GM18519 (cell line): ENCODE results near the gene RAB44.

Experiments used
- ATAC-seq: cut with Tn5 transposase; IDR thresholded peaks from one replicate; pipeline ENCODE4 v1.9.1; 2021; ENCODE audit warnings: mild to moderate bottlenecking, moderate library complexity; ENCODE audit not compliant: unreplicated experiment, low FRiP score

RAB44 gene

GRCh38 chr6:36728289-36729160 lies 30.9 kb downstream of the RAB44 start:
- ATAC-seq: no peak

- no peak for ATAC-seq
Observed at GRCh38 chr6:36729161-36729524, 31.5 kb downstream of the RAB44 start.

- ATAC-seq: no peak
Observed at GRCh38 chr6:36730424-36731380, 33.1 kb downstream of the RAB44 start.

GRCh38 chr6:36731622-36732310 lies 34.1 kb downstream of the RAB44 start:
- no peak for ATAC-seq

- no peak for ATAC-seq
Observed at GRCh38 chr6:36733300-36733699, 35.7 kb downstream of the RAB44 start.

- ATAC-seq: no peak
Observed at GRCh38 chr6:36734486-36735060, 36.9 kb downstream of the RAB44 start.

- no peak for ATAC-seq
Observed at GRCh38 chr6:36735110-36736071, 37.8 kb downstream of the RAB44 start.

GRCh38 chr6:36737043-36737785 lies 39.6 kb downstream of the RAB44 start:
- ATAC-seq: no peak

- no peak for ATAC-seq
Observed at GRCh38 chr6:36738108-36738507, 40.5 kb downstream of the RAB44 start.

GRCh38 chr6:36739947-36740817 lies 42.6 kb downstream of the RAB44 start:
- ATAC-seq: no peak

- no peak for ATAC-seq
Observed at GRCh38 chr6:36740818-36741179, 43.2 kb downstream of the RAB44 start.

GRCh38 chr6:36742146-36742545 lies 44.5 kb downstream of the RAB44 start:
- no peak for ATAC-seq

GRCh38 chr6:36743032-36743431 lies 45.4 kb downstream of the RAB44 start:
- no peak for ATAC-seq

- ATAC-seq: no peak
Observed at GRCh38 chr6:36743538-36744303, 46.1 kb downstream of the RAB44 start.

- no peak for ATAC-seq
Observed at GRCh38 chr6:36744304-36744673, 46.7 kb downstream of the RAB44 start.

- ATAC-seq: no peak
Observed at GRCh38 chr6:36745283-36745682, 47.7 kb downstream of the RAB44 start.

- no peak for ATAC-seq
Observed at GRCh38 chr6:36745836-36746235, 48.2 kb downstream of the RAB44 start.
